Measurements from ENCODE around the gene SOWAHB.
"Not testable (repeated sequence)": the region's sequence is repeated elsewhere in the genome, so short reads cannot be mapped to it uniquely, and the experiment has no call there.

The SOWAHB gene

DNA sequence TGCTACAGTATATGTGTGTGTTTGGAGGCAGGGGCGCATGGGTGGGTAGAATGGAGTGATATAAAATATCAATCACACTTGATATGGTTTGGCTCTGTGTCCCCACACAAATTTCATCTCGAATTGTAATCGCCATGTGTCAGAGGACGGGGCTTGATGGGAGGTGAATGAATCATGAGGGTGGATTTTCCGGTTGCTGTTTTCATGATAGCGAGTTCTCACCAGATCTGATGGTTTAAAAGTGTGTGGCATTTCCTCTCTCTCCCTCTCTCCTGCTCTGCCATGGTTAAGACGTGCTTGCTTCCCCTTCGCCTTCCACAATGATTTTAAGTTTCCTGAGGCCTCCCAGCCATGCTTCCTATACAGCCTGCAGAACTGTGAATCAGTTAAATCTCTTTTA lies 14.8 kb downstream of the SOWAHB start:
- Histone ChIP-seq H3K4me1 (ENCODE audit: control insufficient read depth in 1 of 2, insufficient read depth in 1 of 2, low read depth in 1 of 2, low read length in 1 of 2) (no peaks in the 10 kb centered on the region), H3K27me3 (peaks cover 11% of the 10 kb centered on the region), H3K36me3 (no peaks in the 10 kb centered on the region), H3K9me3 (no peaks in the 10 kb centered on the region), H3K4me3 (ENCODE audit: low read depth in 1 of 2, low read length in 1 of 2) (no peak overlapping the region), H3K27ac (no peak overlapping the region)
- TF ChIP-seq CTCF (IDR thresholded peaks at IDR 0.05): no peak

- no peak overlapping the region for H3K4me3 ChIP-seq (ENCODE audit: low read depth in 1 of 2, low read length in 1 of 2)
- H3K27ac ChIP-seq: no peak overlapping the region
Observed at GRCh38 chr4:76882630-76883029, 15.3 kb downstream of the SOWAHB start.

DNA sequence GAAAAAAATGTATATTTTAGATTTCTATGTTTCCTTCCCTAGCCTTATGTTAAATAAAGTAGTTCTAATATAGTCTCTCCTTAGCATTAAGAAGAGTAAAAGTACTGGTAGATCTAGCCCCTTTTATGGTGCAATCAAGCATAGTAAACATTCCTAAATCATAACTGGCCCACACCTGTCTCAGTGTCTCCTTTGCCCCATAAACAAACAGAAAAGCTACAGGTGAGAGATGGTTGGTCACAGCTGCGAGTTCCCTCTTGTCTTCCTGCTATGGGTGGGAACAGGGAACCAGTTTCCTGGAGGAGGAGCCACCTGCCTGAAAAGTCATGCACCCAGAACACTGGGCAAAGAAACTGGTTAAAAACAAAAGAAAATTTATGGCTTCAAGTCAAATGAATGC lies 16.6 kb downstream of the SOWAHB start:
- Histone ChIP-seq H3K36me3 (no peaks in the 10 kb centered on the region), H3K27ac (no peak overlapping the region), H3K4me1 (ENCODE audit: control insufficient read depth in 1 of 2, insufficient read depth in 1 of 2, low read depth in 1 of 2, low read length in 1 of 2) (no peaks in the 10 kb centered on the region), H3K9me3 (no peaks in the 10 kb centered on the region), H3K4me3 (ENCODE audit: low read depth in 1 of 2, low read length in 1 of 2) (no peak overlapping the region), H3K27me3 (peaks cover 12% of the 10 kb centered on the region)
- TF ChIP-seq CTCF (IDR thresholded peaks at IDR 0.05): no peak

More at GRCh38 chr4:76882630-76883029, 15.3 kb downstream of the SOWAHB start:
- Histone ChIP-seq H3K27me3 (peaks cover 11% of the 10 kb centered on the region), H3K4me1 (ENCODE audit: control insufficient read depth in 1 of 2, insufficient read depth in 1 of 2, low read depth in 1 of 2, low read length in 1 of 2) (no peaks in the 10 kb centered on the region), H3K9me3 (no peaks in the 10 kb centered on the region), H3K36me3 (no peaks in the 10 kb centered on the region)
- TF ChIP-seq CTCF (IDR thresholded peaks at IDR 0.05): no peak

DNA sequence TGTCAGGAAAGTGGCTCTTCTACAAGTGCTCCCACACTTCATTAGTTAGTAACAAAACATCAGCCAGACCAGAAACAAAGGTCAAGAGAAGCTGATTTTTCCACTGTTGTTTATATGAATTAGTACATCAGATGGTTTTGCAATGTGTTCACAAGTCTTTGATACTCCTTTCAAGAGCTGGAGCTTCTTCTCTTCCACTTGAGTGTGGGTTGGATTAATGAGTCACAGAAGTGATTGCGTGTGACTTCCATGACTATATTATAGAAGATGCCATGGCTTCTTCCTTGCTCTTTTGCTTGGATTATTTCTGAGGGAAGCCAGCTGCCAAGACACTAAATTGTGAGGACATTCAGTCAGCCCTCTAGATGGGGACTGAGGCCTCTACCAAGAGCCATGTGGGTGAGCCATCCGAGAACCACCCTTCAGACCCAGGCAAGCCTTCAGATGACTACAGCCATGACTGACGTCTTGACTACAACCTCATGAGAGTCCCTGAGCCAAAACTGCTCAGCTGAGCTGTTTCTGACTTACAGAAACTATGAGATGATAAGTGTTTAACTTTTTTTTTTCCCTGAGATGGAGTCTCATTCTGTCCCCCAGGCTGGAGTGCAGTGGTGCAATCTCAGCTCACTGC lies 18.1 kb downstream of the SOWAHB start:
- no peak for TF ChIP-seq CTCF (IDR thresholded peaks at IDR 0.05)
- Histone ChIP-seq H3K36me3 (no peaks in the 10 kb centered on the region), H3K4me1 (ENCODE audit: control insufficient read depth in 1 of 2, insufficient read depth in 1 of 2, low read depth in 1 of 2, low read length in 1 of 2) (no peaks in the 10 kb centered on the region), H3K27ac (no peak overlapping the region), H3K4me3 (ENCODE audit: low read depth in 1 of 2, low read length in 1 of 2) (no peak overlapping the region), H3K9me3 (no peaks in the 10 kb centered on the region), H3K27me3 (peaks cover 21% of the 10 kb centered on the region)

- H3K4me1 ChIP-seq (ENCODE audit: control insufficient read depth in 1 of 2, insufficient read depth in 1 of 2, low read depth in 1 of 2, low read length in 1 of 2); H3K9me3 ChIP-seq; H3K4me3 ChIP-seq (ENCODE audit: low read depth in 1 of 2, low read length in 1 of 2); H3K36me3 ChIP-seq; H3K27ac ChIP-seq: not testable (repeated sequence)
- H3K27me3 ChIP-seq: peaks cover 26% of the 10 kb centered on the region
Observed at GRCh38 chr4:76878641-76879165, 19.2 kb downstream of the SOWAHB start.

- no peaks in the 10 kb centered on the region for H3K4me1 ChIP-seq (ENCODE audit: control insufficient read depth in 1 of 2, insufficient read depth in 1 of 2, low read depth in 1 of 2, low read length in 1 of 2)
- no peak overlapping the region for H3K27ac ChIP-seq
- peaks cover 20% of the 10 kb centered on the region for H3K27me3 ChIP-seq
- no peak overlapping the region for H3K4me3 ChIP-seq (ENCODE audit: low read depth in 1 of 2, low read length in 1 of 2)
- H3K9me3 ChIP-seq: no peaks in the 10 kb centered on the region
- no peak for TF ChIP-seq CTCF (IDR thresholded peaks at IDR 0.05)
- H3K36me3 ChIP-seq: no peaks in the 10 kb centered on the region
Observed at GRCh38 chr4:76874176-76874575, 23.8 kb downstream of the SOWAHB start.
